ENCODE data around the gene CMPK1. TPM values are rescaled to one million over a fixed set of nuclear protein-coding genes. Genes with fewer than 3 reads are reported as not detected.

The CMPK1 gene
- total and polyA plus RNA-seq, 5 donors from 2014 or later, result 94.4 to 156 (median 144) TPM

GRCh38 chr1:47418122-47418521 is 84.5 kb downstream of the CMPK1 start:
- H3K4me1 ChIP-seq (ENCODE audit: control insufficient read depth, insufficient read depth, low read length, poor library complexity, severe bottlenecking), result no peaks in the 10 kb centered on the region
- peak overlapping the region in 1 of 3 donors; percentile 39 for H3K27ac Mint-ChIP-seq
- H3K36me3 ChIP-seq (ENCODE audit: control insufficient read depth, insufficient read depth, low read length), result no peaks in the 10 kb centered on the region
- peaks cover 0 to 2% (median 0%) of the 10 kb centered on the region in 7 donors for H3K9me3 Mint-ChIP-seq
- no peaks in the 10 kb centered on the region for H3K36me3 Mint-ChIP-seq
- H3K4me1 Mint-ChIP-seq, result peaks cover 0 to 12% (median 2%) of the 10 kb centered on the region in 4 donors
- no peaks in the 10 kb centered on the region for H3K9me3 ChIP-seq (ENCODE audit: control insufficient read depth in 2 of 2, low read length in 2 of 2)
- peaks cover 19% of the 10 kb centered on the region for H3K27me3 ChIP-seq (ENCODE audit: control insufficient read depth, insufficient read depth, low read length)
- H3K4me3 Mint-ChIP-seq, result peak overlapping the region in 1 of 4 donors; percentile 59
- H3K4me3 ChIP-seq (ENCODE audit: low read depth, low read length), result no peak overlapping the region
- H3K27ac ChIP-seq (ENCODE audit: insufficient read depth, low read length, poor library complexity, severe bottlenecking), result no peak overlapping the region
- DNase-seq, result no peak
- peaks cover 37% of the 10 kb centered on the region for H3K27me3 Mint-ChIP-seq
- ATAC-seq (ENCODE audit: low read depth in 2 of 2), result no peak

DNA sequence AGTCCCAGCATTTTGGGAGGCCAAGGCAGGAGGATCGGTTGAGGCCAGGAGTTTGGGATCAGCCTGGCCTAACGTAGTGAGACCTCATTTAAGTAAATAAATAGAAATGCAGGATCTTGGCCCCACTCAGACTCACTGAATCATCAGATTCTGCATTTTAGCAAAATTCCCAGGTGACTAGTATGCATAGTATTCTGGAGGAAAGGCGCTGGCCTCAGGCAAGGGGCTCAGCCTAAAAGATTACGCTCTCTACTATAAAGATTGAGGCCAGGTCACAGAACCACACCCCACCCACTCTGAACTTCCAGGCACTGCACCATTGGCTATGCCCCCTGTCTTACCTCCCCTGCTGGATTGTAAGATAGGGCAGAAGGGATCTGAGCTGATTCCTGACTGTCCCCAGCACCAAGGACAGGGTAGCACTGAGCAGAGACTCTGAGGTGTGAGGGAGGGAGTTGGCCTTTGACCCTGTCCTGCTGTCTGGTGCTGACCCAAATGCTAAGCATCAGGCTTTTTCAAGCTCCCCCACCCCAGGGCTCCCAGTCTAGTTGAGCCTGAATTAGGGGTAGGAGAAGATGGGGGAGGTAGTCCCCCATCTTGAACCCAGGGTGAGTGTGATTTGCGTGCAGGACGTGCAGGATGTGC is 85.2 kb downstream of the CMPK1 start:
- no peaks in the 10 kb centered on the region for H3K4me1 ChIP-seq (ENCODE audit: control insufficient read depth, insufficient read depth, low read length, poor library complexity, severe bottlenecking)
- no peak overlapping the region for H3K27ac Mint-ChIP-seq
- no peak overlapping the region for H3K4me3 Mint-ChIP-seq
- H3K9me3 Mint-ChIP-seq, result peaks cover 0 to 2% (median 0%) of the 10 kb centered on the region in 7 donors
- H3K27ac ChIP-seq (ENCODE audit: insufficient read depth, low read length, poor library complexity, severe bottlenecking), result no peak overlapping the region
- no peaks in the 10 kb centered on the region for H3K9me3 ChIP-seq (ENCODE audit: control insufficient read depth in 2 of 2, low read length in 2 of 2)
- H3K4me3 ChIP-seq (ENCODE audit: low read depth, low read length), result no peak overlapping the region
- peaks cover 37% of the 10 kb centered on the region for H3K27me3 Mint-ChIP-seq
- ATAC-seq (ENCODE audit: low read depth in 2 of 2) (no peak), DNase-seq (no peak)
- no peaks in the 10 kb centered on the region for H3K36me3 ChIP-seq (ENCODE audit: control insufficient read depth, insufficient read depth, low read length)
- no peaks in the 10 kb centered on the region for H3K36me3 Mint-ChIP-seq
- H3K4me1 Mint-ChIP-seq, result peaks cover 0 to 12% (median 2%) of the 10 kb centered on the region in 4 donors
- peaks cover 19% of the 10 kb centered on the region for H3K27me3 ChIP-seq (ENCODE audit: control insufficient read depth, insufficient read depth, low read length)

DNA sequence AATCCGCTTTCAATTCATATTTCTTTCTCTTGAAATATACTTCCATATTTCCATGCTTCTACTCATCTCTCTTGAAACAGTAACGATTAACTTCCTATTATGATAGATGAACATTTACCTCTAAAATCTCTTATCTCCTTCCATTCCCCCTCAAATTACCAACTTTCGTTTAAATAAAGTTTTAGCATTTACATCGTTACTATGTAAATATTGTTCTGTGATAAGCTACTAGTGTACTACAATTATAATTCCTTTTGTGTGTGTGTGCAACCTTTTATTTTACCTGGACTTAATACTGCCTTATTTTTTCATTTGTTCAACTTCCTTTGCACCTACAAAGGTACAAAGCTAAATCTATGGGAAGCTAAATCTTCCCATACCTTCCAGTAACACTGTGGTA is 87.0 kb downstream of the CMPK1 start:
- Histone ChIP-seq H3K36me3 (ENCODE audit: control insufficient read depth, insufficient read depth, low read length) (no peaks in the 10 kb centered on the region), H3K9me3 (ENCODE audit: control insufficient read depth in 2 of 2, low read length in 2 of 2) (no peaks in the 10 kb centered on the region), H3K27ac (ENCODE audit: insufficient read depth, low read length, poor library complexity, severe bottlenecking) (no peak overlapping the region), H3K27me3 (ENCODE audit: control insufficient read depth, insufficient read depth, low read length) (peaks cover 11% of the 10 kb centered on the region), H3K4me3 (ENCODE audit: low read depth, low read length) (no peak overlapping the region), H3K4me1 (ENCODE audit: control insufficient read depth, insufficient read depth, low read length, poor library complexity, severe bottlenecking) (no peaks in the 10 kb centered on the region)
- Mint-ChIP-seq H3K4me1 (peaks cover 0 to 12% (median 2%) of the 10 kb centered on the region in 4 donors), H3K9me3 (peaks cover 0 to 2% (median 0%) of the 10 kb centered on the region in 7 donors), H3K27ac (no peak overlapping the region), H3K36me3 (no peaks in the 10 kb centered on the region), H3K27me3 (peaks cover 30% of the 10 kb centered on the region), H3K4me3 (no peak overlapping the region)
- DNase-seq (no peak), ATAC-seq (ENCODE audit: low read depth in 2 of 2) (no peak)

- no peaks in the 10 kb centered on the region for H3K4me1 ChIP-seq (ENCODE audit: control insufficient read depth, insufficient read depth, low read length, poor library complexity, severe bottlenecking)
- H3K4me3 Mint-ChIP-seq, result no peak overlapping the region
- no peaks in the 10 kb centered on the region for H3K9me3 Mint-ChIP-seq
- H3K4me3 ChIP-seq (ENCODE audit: low read depth, low read length), result no peak overlapping the region
- DNase-seq (no peak), ATAC-seq (ENCODE audit: low read depth in 2 of 2) (no peak)
- H3K27me3 ChIP-seq (ENCODE audit: control insufficient read depth, insufficient read depth, low read length), result no peaks in the 10 kb centered on the region
- no peaks in the 10 kb centered on the region for H3K36me3 ChIP-seq (ENCODE audit: control insufficient read depth, insufficient read depth, low read length)
- peaks cover 6% of the 10 kb centered on the region for H3K36me3 Mint-ChIP-seq
- H3K27ac Mint-ChIP-seq, result no peak overlapping the region
- peaks cover 9% of the 10 kb centered on the region for H3K27me3 Mint-ChIP-seq
- H3K27ac ChIP-seq (ENCODE audit: insufficient read depth, low read length, poor library complexity, severe bottlenecking), result no peak overlapping the region
- no peaks in the 10 kb centered on the region for H3K9me3 ChIP-seq (ENCODE audit: control insufficient read depth in 2 of 2, low read length in 2 of 2)
- peaks cover 0 to 2% (median 0%) of the 10 kb centered on the region in 4 donors for H3K4me1 Mint-ChIP-seq
These were observed 90.3 kb downstream of the CMPK1 start for GRCh38 chr1:47423872-47424271.

DNA sequence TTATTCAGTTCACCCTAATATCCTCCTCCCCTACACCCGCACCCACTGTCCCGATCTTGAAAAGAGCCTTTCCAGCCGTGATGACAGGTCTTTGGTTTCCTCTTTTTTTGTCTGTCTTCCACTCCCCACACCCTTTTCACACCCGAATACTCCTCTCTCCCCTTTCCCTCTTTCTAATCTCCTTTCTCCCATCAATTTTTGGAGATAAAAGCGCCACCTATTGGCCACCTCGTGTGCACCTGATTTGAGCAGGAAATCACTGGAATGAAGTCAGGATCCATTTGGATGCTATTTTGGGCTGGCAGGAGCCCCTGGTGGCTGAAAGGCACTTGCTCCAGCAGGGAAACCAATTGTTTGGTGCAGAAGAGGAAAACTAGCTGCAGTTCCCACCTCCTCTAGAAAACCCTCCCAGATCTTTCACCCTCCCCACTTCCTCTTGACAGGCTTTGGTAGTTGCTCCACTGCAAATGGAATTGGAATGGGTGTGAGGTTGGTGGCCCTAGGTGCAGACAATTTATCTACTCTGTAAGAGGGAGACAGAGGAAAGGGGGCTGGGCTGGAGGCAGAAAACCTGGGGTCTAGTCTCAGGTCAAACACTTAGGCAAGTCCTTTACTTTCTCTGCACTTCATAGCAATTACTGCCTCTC is 90.9 kb downstream of the CMPK1 start:
- Histone ChIP-seq H3K27me3 (ENCODE audit: control insufficient read depth, insufficient read depth, low read length) (no peaks in the 10 kb centered on the region), H3K9me3 (ENCODE audit: control insufficient read depth in 2 of 2, low read length in 2 of 2) (no peaks in the 10 kb centered on the region), H3K4me3 (ENCODE audit: low read depth, low read length) (no peak overlapping the region), H3K36me3 (ENCODE audit: control insufficient read depth, insufficient read depth, low read length) (no peaks in the 10 kb centered on the region), H3K4me1 (ENCODE audit: control insufficient read depth, insufficient read depth, low read length, poor library complexity, severe bottlenecking) (no peaks in the 10 kb centered on the region), H3K27ac (ENCODE audit: insufficient read depth, low read length, poor library complexity, severe bottlenecking) (no peak overlapping the region)
- Mint-ChIP-seq H3K4me3 (no peak overlapping the region), H3K4me1 (peaks cover 0 to 2% (median 0%) of the 10 kb centered on the region in 4 donors), H3K9me3 (no peaks in the 10 kb centered on the region), H3K27me3 (peaks cover 5% of the 10 kb centered on the region), H3K36me3 (peaks cover 6% of the 10 kb centered on the region), H3K27ac (no peak overlapping the region)
- DNase-seq (no peak), ATAC-seq (ENCODE audit: low read depth in 2 of 2) (no peak)

Other genes starting within 250 kb of the CMPK1 start
- gene CYP4A22, start 196.3 kb upstream of the CMPK1 start, total RNA-seq, result not detected
- gene CYP4A22, start 196.3 kb upstream of the CMPK1 start, polyA plus RNA-seq, result not detected
- gene PDZK1IP1, start 143.8 kb upstream of the CMPK1 start, total RNA-seq, result 0.94 TPM
- gene PDZK1IP1, start 143.8 kb upstream of the CMPK1 start, polyA plus RNA-seq, result not detected
- 4.4 TPM for gene TAL1, start 101.6 kb upstream of the CMPK1 start, total RNA-seq
- gene TAL1, start 101.6 kb upstream of the CMPK1 start, polyA plus RNA-seq, result not detected
- gene STIL, start 19.6 kb upstream of the CMPK1 start, total RNA-seq, result 5.1 TPM
- 1 to 10 TPM in 1 of 4 donors, under 1 TPM in 3; 0.64 to 1.8 (median 0.92) TPM for gene STIL, start 19.6 kb upstream of the CMPK1 start, polyA plus RNA-seq
- gene FOXE3, start 82.5 kb downstream of the CMPK1 start, total RNA-seq, result not detected
- not detected for gene FOXE3, start 82.5 kb downstream of the CMPK1 start, polyA plus RNA-seq
- gene FOXD2, start 104.3 kb downstream of the CMPK1 start, total RNA-seq, result 0.74 TPM
- under 1 TPM; 0.10 to 0.37 (median 0.20) TPM for gene FOXD2, start 104.3 kb downstream of the CMPK1 start, polyA plus RNA-seq